HG02884 (cell line): Measurements from ENCODE around the gene TNFRSF13B.
"Not testable (repeated sequence)": the region's sequence is repeated elsewhere in the genome, so short reads cannot be mapped to it uniquely, and the experiment has no call there.

Source experiments
- ATAC-seq: cut with Tn5 transposase; IDR thresholded peaks from one replicate; pipeline ENCODE4 v1.9.1; 2021; ENCODE audit warnings: mild to moderate bottlenecking, moderate library complexity; ENCODE audit not compliant: unreplicated experiment

TNFRSF13B gene

GRCh38 chr17:16962804-16963203 is 9.1 kb downstream of the TNFRSF13B start:
- ATAC-seq, result no peak

- ATAC-seq, result no peak
Observed at GRCh38 chr17:16961792-16962191, 10.1 kb downstream of the TNFRSF13B start.

GRCh38 chr17:16961022-16961421 is 10.9 kb downstream of the TNFRSF13B start:
- not testable (repeated sequence) for ATAC-seq

- ATAC-seq, result not testable (repeated sequence)
Observed at GRCh38 chr17:16955011-16955410, 16.9 kb downstream of the TNFRSF13B start.

GRCh38 chr17:16954521-16954920 is 17.4 kb downstream of the TNFRSF13B start:
- no peak for ATAC-seq

GRCh38 chr17:16953841-16954240 is 18.1 kb downstream of the TNFRSF13B start:
- ATAC-seq, result no peak

GRCh38 chr17:16953347-16953746 is 18.6 kb downstream of the TNFRSF13B start:
- no peak for ATAC-seq

GRCh38 chr17:16952401-16952800 is 19.5 kb downstream of the TNFRSF13B start:
- ATAC-seq, result no peak

- ATAC-seq, result no peak
Observed at GRCh38 chr17:16950488-16950887, 21.4 kb downstream of the TNFRSF13B start.

- ATAC-seq, result no peak
Observed at GRCh38 chr17:16948587-16949376, 23.1 kb downstream of the TNFRSF13B start.

GRCh38 chr17:16947470-16947869 is 24.4 kb downstream of the TNFRSF13B start:
- ATAC-seq, result no peak

- ATAC-seq, result no peak
Observed at GRCh38 chr17:16945663-16946218, 26.2 kb downstream of the TNFRSF13B start.

- no peak for ATAC-seq
Observed at GRCh38 chr17:16945136-16945482, 26.8 kb downstream of the TNFRSF13B start.

- no peak for ATAC-seq
Observed at GRCh38 chr17:16944334-16945135, 27.4 kb downstream of the TNFRSF13B start.

GRCh38 chr17:16943541-16944333 is 28.2 kb downstream of the TNFRSF13B start:
- no peak for ATAC-seq

GRCh38 chr17:16943032-16943352 is 28.9 kb downstream of the TNFRSF13B start:
- no peak for ATAC-seq

- no peak for ATAC-seq
Observed at GRCh38 chr17:16942141-16943031, 29.5 kb downstream of the TNFRSF13B start.

- no peak for ATAC-seq
Observed at GRCh38 chr17:16941072-16942036, 30.6 kb downstream of the TNFRSF13B start.
